ENCODE data around the gene SH3GL1. TPM values are rescaled to one million over a fixed set of nuclear protein-coding genes. Genes with fewer than 3 reads are reported as not detected.

Gene SH3GL1
- polyA plus RNA-seq, 1 donor: 64.4 TPM

DNA sequence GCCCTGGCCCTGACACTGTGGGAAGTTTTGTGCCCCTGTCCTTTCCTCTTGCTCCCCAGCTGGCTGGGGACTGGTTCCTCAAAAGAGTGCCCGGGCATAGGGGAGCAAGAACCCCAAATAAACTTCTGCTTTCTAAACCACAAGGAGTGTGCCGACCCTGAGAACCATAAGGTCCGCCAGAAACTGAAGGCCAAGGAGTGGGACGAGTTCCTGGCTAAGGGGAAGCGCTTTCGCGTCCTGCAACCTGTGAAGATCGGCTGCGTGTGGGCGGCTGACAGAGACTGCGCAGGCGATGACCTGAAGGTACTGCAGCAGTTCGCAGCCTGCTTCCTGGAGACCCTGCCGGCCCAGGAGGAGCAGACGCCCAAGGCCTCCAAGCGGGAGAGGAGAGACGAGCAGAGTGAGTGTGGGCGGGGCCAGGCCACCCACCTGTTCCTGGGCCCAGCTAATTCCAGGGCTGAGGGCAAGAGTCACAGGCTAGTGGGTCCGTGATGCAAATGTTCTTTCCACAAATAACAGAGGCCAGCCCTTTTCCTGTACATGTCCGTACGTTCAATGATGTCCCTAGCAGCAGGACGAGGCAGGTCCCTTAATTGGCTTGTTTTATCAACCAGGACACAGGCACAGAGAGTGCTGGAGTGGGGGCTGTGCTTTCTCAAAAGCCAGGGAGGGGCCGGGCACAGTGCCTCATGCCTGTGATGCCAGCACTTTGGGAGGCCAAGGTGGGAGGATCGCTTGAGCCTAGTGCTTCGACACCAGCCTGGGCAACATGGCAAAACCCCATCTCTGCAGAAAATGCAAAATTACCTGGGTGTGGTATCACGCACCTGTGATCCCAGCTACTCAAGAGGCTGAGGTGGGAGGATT lies 31.7 kb upstream of the SH3GL1 start:
- no peak for DNase-seq

DNA sequence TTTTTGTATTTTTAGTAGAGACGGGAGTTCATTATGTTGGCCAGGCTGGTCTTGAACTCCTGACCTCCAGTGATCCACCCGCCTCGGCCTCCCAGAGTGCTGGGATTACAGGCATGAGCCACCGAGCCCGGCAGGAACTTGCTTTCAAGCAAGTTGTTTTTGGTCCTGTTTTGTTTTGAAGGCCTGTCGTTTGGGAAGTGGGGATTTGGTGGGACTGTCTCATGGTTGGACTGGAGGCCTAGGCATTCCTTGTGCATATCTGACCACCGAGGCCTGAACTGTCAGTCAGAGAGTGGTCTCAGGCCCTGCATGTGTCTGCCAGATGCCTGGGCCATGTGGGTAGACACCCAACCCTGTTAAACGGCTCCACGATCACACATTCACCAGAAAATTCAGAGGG lies 30.9 kb upstream of the SH3GL1 start:
- no peak for DNase-seq

DNA sequence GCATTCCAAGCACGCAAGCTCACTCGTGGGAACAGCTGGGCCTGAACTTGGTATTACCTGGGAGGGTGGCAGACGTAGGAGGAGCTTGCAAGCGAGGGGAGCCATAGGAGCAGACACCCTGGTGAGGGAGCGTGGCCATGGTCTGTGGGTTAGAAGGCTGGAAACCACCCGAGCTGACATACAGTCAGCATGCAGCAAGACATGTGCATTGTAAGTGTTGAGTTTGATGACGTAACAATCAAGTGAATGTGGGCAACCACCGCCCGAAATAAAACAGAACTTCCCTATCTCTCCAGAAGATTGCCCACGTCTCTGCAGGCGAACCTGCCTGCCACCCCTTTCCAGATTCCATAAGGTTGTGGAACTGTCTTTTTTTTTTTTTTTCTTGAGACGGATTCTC lies 30.4 kb upstream of the SH3GL1 start:
- no peak for DNase-seq

DNA sequence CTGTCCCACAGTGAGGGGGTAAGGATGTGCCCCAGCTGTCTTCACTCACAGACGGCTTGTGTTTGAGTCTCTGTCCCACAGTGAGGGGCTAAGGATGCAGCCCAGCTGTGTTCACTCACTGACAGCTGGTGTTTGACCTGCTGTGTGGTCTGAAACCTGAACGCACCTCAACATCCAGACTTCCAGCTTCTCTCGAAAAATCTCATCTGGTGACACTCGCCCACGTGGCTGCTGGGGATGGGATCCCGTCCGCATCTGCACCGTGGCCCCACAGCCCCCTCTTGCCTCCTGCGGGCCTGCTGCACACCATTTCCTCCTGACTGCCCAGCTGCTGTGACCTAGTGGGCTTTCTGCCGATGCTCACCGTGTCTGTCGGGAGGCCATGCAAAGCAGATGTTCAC lies 29.4 kb upstream of the SH3GL1 start:
- no peak for DNase-seq

DNA sequence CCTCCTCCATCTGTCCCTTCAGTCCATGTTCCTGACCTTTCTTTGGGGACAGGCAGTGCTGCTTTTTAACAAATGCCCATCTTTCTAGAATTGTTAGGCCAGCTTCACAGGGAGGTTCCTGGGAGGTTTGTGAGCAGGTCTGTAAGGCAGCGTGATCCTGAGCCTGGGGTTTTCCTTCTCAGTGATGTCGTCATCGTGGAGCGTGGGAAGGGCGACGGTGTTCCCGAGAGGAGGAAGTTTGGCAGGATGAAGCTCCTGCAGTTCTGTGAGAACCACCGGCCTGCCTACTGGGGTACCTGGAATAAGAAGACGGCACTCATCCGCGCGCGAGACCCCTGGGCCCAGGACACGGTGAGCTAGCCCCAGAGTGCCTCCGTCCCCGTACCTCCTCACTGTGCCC lies 28.9 kb upstream of the SH3GL1 start:
- DNase-seq: no peak

DNA sequence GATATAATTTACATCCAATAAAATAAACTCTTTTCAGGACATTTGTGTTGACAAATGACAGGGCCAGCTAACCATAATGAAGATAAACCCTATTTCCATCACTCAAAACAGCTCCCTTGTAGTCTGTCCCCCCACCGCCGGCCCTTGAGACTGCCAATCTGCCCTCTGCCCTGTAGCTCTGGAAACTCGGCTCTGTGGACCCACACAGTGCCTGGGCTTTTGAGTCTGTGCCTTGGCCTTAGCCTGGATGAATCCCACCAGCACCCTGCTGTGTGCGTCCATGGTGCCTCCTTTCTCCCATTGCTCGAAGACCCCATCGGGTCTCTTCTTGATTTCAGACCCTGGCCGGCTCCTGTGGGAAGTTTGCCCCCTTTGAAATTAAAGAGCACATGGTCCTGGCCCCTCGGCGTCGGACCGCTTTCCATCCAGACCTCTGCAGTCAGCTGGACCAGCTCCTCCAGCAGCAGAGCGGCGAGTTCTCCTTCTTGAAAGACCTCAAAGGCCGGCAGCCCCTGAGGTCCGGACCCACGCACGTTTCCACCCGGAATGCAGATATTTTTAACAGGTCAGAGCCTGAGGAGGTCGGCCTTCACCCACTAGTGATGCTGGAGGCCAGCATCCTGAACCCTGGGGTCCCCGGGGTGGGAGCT lies 28.1 kb upstream of the SH3GL1 start:
- no peak for DNase-seq

DNA sequence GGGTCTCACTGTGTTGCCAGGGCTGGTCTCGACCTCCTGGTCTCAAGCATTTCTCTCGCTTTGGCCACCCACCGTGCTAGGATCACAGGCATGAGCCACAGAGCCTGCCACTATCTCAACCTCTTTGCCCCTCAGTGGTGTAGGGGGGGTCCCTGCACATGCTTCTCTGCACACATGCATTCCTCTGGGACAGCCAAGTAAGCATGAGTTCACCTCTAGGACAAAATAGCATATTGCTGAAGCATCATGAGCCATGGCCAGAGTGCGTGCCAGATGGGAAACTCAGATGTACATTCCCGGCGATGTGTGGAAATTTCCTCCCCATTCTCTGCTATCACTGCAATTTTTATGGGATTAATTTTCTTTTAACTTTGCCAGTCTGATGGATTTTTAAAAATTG lies 25.2 kb upstream of the SH3GL1 start:
- peak; percentile 61 for DNase-seq

DNA sequence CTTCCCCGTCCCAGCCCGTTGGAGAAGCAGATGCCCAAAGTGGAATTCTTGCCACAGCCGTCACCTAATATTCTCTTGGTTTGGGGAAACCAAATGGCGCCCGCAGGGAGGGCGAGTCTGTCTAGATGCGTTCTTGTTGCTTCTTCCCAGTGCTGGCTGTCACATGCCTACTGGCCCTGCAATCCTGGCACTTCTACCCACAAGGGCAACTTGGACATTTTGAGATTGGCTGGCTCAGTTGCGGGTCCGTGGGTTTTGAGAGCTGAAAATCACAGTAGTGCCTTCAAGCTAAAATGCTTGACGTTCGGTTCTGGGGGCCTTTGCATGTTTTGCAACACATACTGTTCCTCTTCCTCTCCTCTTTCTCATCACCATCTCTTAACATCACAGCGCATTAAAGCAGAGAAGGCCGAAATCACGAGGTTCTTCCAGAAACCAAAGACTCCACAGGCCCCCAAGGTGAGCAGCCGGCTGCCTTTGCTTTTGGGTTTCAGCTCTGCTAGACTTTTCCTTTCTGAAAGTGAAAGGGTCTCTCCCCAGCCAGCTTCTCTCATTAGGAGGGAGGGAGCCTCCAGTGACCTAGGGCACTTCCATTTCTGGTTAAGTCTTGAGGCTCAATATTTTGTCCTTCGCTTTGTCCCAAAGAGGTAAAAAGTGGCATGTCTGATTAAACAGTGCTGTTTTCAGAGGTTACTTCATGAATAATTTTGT lies 23.2 kb upstream of the SH3GL1 start:
- no peak for DNase-seq

DNA sequence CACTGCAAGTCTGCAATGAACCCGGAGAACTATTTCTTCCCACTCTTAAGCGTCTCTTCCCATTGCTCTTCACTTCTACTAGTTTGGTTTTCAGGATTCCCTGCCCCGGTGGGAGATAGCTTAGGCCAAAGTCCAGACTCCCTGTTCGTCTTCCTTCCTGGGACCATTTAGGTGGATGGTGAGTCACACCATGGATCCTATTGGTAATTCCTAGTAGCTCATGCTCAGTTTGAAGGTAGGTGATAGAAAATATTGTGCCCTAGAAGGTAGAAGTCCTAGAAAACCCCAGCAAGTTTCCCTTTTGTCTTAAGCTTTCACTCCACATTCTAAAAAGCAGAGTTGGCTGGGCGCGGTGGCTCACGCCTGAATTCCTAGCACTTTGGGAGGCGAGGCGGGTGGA lies 15.9 kb upstream of the SH3GL1 start:
- DNase-seq: no peak

DNA sequence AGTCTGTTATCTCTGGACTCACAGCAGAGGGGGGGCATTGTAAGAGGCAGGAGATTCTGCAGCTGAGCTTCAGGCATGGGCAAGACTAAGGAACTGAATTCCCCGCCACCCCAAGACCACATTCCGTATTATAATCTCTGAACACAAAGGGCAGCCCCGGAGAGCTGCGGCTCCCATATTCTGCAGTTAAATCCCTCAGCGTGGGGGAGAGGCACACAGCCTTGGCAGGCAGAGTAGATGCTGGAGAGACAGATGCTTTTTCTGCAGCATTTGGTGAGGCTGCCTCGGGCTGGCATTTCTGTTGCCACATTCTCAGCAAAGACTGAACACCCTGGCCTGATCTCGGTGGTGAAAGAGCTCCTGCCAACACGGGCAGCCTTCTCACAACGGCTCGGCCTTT lies 15.0 kb upstream of the SH3GL1 start:
- no peak for DNase-seq

DNA sequence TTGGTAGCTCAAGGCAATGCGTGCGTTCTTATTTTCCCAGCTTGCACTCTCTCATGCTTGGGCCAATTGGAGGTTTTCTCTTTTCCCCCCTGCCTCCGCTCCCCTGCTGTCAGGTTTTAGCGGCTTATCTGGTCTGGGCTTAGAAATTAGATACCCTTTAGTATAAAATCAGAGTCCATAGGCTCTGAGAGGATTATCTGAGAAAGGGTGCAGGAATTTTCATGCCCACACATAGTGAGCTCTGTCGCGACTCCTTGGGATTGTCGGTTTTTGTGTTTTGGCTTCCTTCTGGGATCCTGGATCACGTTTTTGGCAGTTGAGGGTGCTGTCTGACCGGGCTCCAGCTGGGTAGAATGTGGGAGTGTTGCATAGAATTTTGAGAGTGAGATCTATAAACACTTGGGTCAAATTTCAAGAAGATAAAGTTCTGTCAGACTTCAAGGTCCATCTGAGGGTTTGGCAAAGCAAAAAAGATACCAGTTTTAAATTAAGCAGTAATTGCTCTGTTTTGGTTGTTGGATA lies 14.5 kb upstream of the SH3GL1 start:
- no peak for DNase-seq

DNA sequence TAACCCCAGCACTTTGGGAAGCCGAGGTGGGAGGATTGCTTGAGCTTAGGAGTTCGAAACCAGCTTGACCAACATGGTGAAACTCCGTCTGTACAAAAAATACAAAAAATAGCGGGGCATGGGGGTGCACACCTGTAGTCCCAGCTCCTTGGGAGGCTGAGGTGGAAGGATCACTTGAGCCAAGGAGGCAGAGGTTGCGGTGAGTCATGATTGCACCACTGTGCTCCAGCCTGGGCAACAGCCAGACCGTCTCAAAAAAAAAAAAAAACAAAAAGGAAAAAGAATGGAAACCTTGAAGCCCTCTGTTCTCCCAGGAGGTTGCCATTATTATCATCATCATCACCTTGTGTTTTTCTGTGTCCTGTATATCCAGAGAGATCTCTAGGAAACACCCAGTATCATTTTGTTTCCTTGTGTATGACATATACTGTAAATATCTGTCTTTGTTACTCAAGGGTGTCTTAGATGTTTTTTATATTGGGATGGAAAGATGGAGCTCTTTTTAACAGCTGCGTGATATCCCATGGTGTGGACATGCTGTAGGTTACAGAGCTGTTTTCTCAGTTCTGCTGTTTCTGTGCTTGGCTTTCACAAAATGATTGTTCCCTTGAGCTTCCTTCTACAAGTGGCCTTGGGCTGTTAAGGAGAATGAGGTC lies 13.9 kb upstream of the SH3GL1 start:
- DNase-seq: no peak

DNA sequence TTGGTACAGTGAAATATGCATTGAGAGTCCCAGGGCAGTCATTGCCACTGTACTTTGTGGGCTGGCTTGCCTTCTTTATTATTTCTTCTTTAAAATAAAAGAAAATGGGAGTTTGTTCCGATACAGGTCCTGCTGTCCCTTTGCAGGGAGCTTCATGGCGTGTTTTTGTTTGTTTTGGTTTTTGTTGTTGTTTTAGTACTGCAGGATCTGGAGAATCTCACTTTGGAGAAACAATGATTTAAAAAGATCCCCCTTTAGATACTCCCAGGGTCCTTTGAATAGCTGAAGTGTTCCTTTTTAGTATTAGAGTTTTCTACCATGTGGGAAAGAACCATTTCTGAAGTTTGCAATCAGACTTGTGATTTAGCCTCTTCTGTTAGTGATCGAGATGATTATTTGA lies 13.2 kb upstream of the SH3GL1 start:
- DNase-seq: no peak

DNA sequence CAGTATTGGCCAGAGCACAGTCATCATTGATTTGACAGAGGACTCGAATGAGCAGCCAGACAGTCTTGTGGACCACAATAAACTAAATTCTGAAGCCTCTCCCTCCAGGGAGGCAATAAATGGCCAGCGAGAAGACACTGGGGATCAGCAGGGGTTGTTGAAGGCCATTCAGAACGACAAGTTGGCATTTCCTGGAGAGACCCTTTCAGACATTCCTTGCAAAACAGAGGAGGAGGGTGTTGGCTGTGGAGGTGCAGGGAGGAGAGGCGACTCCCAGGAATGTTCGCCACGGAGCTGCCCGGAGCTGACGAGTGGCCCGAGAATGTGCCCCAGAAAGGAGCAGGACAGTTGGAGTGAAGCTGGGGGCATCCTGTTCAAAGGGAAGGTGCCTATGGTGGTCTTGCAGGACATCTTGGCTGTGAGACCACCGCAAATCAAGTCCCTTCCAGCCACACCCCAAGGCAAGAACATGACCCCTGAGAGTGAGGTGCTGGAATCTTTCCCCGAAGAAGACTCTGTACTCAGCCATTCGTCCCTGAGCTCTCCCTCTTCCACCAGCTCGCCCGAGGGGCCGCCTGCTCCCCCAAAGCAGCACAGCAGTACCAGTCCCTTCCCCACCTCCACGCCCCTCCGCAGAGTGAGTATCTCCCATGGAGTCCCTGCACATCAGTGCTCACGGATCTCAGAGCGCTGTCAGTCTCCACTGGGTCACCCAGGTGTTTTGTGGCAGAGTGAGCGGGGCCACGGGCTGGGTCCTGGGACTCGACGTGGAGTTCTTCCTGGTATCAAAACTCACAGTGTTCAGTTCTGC lies 9.0 kb upstream of the SH3GL1 start:
- DNase-seq: no peak

DNA sequence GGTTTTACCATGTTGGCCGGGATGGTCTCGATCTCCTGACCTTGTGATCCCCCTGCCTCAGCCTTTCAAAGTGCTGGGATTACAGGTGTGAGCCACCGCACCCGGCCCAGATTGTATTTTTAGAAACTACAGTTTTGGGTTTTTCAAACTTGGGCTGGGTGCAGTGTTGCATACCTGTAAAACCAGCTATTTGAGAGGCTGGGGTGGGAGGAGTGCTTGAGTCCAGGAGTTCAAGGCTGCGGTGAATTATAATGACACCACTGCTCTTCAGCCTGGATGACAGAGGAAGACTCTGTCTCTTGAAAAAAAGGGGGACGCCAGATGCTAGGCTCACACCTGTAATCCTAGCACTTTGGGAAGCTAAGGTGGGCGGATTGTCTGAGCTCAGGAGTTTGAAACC lies 6.3 kb upstream of the SH3GL1 start:
- no peak for DNase-seq

DNA sequence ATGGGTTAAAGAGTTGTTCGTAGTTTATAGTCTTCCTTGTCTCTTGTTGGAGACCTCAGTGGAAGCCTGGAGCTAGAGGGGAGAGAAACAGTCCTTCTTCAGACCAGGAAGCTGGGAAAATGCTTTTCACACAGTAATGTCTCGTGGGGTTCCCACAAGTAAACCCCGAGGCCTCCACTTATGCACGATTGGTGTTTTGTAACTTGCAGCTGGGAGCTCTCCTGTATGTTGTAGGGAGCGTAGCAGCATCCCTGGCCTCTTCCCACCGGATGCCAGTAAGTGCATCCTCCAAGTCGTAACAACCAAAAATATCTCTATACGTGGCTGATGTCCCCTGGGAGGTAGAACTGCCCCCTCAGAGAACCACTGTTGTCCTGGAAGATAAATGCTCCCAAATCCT lies 5.6 kb upstream of the SH3GL1 start:
- no peak for DNase-seq

DNA sequence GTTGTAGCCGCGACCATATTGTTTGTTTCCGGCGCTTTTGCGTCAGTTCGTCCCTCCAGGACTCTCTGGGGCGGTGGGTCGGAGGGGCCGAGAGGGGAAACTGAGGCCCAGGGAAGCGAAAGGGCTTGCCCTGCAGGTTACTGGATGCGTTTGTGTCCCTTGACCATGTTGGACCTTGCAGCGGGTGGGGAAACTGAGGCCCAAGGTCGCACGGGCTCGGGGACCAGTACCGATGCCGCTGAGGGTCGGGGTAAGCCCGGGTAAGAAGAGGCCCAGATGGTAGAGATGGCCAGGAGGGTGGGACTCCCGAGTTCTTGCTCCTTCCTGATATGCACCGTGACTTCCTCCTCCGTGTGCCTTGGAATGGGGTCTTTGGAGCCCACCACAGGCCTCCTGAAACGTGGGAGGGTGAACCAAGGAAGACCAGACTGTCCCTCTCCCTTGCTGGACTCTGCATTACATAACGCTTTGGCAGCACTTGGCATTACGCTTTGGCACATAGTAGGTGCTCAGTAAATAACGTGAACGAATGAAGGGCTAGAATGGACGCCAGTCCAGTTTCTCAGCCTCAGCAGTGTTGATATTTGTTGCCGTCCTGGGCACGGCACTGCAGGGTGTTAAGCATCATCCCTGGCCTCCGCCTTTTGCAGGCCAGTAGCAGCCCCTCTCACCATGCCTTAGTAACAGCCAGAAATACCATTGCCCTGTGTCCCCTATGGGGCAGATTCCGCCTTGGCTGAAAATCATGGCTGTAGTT lies 2.8 kb upstream of the SH3GL1 start:
- DNase-seq: no peak

DNA sequence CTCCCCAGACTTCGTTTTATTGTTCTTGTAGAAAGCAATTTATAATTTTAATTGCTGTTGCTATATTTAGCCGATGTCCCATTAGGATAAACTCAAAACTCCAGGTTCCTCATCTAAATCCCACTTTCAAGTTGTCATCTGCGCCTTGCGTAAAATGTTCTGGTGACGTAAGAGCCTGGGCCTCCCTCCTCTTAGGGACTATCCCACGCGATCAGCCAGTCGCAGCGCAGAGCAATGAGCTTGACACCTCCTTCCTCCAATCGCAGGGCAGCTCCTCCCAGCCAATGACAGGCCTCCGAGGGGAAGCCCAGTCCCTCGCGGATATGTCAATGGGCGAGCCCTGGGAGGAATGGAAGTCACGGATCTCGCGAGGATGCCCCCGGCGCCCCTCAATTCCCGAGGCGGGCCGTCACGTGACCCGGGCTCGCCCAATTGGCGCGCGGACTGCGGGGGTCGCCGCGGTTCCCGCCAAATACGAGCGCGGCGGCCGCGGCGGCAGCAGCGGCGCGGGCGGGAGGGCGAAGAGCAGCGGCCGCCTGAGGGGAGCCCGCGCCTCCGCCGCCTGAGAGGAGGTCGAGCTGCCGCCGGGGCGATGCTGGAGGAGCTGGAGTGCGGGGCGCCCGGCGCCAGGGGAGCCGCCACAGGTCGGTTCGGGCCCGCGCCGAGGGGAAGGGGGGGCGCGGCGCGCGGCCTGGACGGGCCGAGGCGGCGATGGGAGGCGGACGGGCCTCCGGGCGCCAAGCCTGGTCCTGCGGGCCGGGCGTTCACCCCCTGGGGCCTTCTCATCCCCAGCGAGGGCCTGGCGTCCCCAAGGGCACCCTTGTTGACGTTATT lies 2.0 kb upstream of the SH3GL1 start, which contains the start of gene CHAF1A:
Gene CHAF1A (plus strand): TSS at position 470 of the 834 bp plus-strand sequence. CDS start 123 bp downstream, at position 593.
- DNase-seq: peak; percentile 99

DNA sequence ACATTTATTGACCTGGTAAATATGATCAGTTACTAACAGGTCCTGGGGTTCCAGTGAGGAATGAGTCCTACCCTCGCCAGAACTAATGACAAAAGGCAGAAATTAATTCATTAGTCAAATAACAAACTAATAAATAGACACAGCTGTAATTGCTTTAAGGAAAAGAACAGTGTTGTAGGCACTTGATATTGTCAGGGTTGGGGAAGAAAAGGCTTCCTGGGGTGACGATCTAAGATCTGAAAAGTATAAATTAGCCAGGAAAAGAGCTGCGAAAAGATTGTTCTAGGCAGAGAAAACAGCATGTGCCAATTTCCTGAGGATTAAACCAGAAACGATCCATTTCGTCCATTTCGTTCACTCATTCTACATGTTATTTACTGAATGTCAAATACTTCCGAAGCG lies 1.4 kb upstream of the SH3GL1 start:
- no peak for DNase-seq

DNA sequence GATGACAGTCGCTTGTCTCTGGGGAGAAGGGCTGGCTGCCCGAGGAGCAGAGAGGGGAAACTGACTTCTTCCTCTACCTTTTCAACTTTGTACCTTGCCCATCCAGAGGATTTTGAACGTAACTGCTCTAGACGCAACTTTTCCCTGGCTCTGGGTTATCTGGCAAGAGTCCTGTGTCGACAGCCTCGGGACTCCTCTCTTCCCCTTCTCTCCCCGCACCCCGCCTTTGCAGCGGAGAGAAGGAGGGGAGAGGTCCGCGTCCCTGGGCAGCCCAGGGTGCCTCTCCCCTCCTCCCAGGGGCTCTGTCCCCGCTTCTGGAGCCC lies 574 bp downstream of the SH3GL1 start:
- no peak for DNase-seq
